Activated CD4-positive, alpha-beta T cell treated with anti-CD3 and anti-CD28 coated beads, Interleukin-2, amount 50 U/mL, for 1 hour (primary cell): ENCODE data around the gene CEP72.
"Not testable (repeated sequence)": the region's sequence is repeated elsewhere in the genome, so short reads cannot be mapped to it uniquely, and the experiment has no call there.

Experiments used
- DNase-seq: peaks from one replicate; pipeline ENCODE4 v3.0.0-alpha.2; 2020

The CEP72 gene

GRCh38 chr5:611731-612486 lies at the start of gene CEP72:
TSS of gene CEP72 (plus strand) at chr5:612340. CDS start at chr5:612362, 22 bp downstream.
- peak; percentile 94 for DNase-seq

GRCh38 chr5:565782-566440 lies 46.2 kb upstream of the CEP72 start:
- no peak for DNase-seq

GRCh38 chr5:566636-567309 lies 45.4 kb upstream of the CEP72 start:
- DNase-seq = no peak

- no peak for DNase-seq
These were observed 44.5 kb upstream of the CEP72 start for GRCh38 chr5:567664-568060.

- no peak for DNase-seq
These were observed 43.9 kb upstream of the CEP72 start for GRCh38 chr5:568061-568781.

GRCh38 chr5:568809-569208 lies 43.3 kb upstream of the CEP72 start:
- no peak for DNase-seq

GRCh38 chr5:569358-569867 lies 42.7 kb upstream of the CEP72 start:
- no peak for DNase-seq

GRCh38 chr5:569868-570361 lies 42.2 kb upstream of the CEP72 start:
- DNase-seq = no peak

GRCh38 chr5:570446-570845 lies 41.7 kb upstream of the CEP72 start:
- DNase-seq = no peak

GRCh38 chr5:570886-571285 lies 41.3 kb upstream of the CEP72 start:
- DNase-seq = no peak

- DNase-seq = no peak
These were observed 40.3 kb upstream of the CEP72 start for GRCh38 chr5:571791-572190.

GRCh38 chr5:572398-573019 lies 39.6 kb upstream of the CEP72 start:
- DNase-seq = no peak

- no peak for DNase-seq
These were observed 38.9 kb upstream of the CEP72 start for GRCh38 chr5:573206-573605.

GRCh38 chr5:573976-574375 lies 38.2 kb upstream of the CEP72 start:
- no peak for DNase-seq

- DNase-seq = no peak
These were observed 37.2 kb upstream of the CEP72 start for GRCh38 chr5:574906-575305.

- no peak for DNase-seq
These were observed 36.5 kb upstream of the CEP72 start for GRCh38 chr5:575636-576035.

GRCh38 chr5:577214-577613 lies 34.9 kb upstream of the CEP72 start:
- DNase-seq = not testable (repeated sequence)

GRCh38 chr5:577800-578199 lies 34.3 kb upstream of the CEP72 start:
- DNase-seq = no peak

- DNase-seq = no peak
These were observed 32.9 kb upstream of the CEP72 start for GRCh38 chr5:579211-579610.

GRCh38 chr5:579746-580366 lies 32.3 kb upstream of the CEP72 start:
- DNase-seq = no peak

GRCh38 chr5:580436-580835 lies 31.7 kb upstream of the CEP72 start:
- DNase-seq = no peak

GRCh38 chr5:581266-581665 lies 30.9 kb upstream of the CEP72 start:
- no peak for DNase-seq
